Mucosa of stomach (tissue), 1 donor: ENCODE data around the gene TMEM51.

Experiments used
- H3K27me3 ChIP-seq: one replicate; pipeline ENCODE4 v1.7.0; 2013; ENCODE audit warnings: mild to moderate bottlenecking, low read length; ENCODE audit not compliant: control insufficient read depth, insufficient read depth
- H3K36me3 ChIP-seq: one replicate; pipeline ENCODE4 v1.7.0; 2013; ENCODE audit warnings: low read length; ENCODE audit not compliant: control insufficient read depth, insufficient read depth
- H3K4me1 ChIP-seq: one replicate; pipeline ENCODE4 v1.7.0; 2013; ENCODE audit warnings: mild to moderate bottlenecking, low read length; ENCODE audit not compliant: control insufficient read depth, insufficient read depth
- H3K4me3 ChIP-seq: one replicate; pipeline ENCODE4 v1.7.0; 2013; ENCODE audit warnings: low read length
- H3K9ac ChIP-seq: one replicate; pipeline ENCODE4 v1.7.0; 2013; ENCODE audit warnings: mild to moderate bottlenecking, low read length, moderate library complexity
- H3K9me3 ChIP-seq: one replicate; pipeline ENCODE4 v1.7.0; 2013; ENCODE audit warnings: mild to moderate bottlenecking, low read length, moderate library complexity; ENCODE audit not compliant: control insufficient read depth
- donor health status: Pancreatic carcinoma.

The TMEM51 gene

DNA sequence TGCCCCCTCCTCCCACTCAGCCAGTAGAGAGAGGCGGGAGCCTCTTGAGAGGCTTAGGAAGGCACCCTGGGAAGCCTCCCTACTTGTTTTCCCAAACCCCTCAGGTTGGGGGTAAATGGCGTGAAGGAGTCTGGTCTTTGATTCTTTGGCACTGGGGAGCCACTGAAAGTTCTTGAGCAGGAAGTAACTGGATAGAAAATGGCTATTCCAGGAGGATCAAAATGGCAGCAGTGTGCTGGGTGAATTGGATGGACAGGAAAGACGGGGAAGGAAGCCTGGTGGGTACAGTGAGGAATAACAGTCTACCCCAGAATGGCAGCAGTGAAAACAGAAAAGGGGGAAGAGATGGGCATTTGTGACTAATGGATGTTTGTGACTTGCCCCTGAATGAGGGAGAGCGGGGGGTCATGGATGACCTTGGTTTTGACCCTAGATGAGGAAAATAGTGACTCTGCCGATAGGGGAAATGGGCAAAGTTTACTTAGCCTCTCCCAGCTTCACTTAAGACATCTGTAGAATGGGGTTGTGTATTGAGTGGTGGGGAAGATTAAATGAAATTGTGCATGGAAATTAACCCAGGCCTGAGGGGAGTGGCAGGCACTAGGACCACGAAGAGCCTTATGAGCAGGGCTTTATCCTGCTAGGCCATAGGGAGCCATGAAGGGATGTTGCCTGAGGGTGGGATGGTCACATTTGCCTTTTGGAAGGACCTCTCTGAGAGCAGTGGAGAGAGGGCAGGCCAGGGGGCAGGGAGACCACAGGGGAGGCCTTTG, 32.7 kb downstream of the TMEM51 start:
- Histone ChIP-seq H3K27me3 (no peaks in the 10 kb centered on the region), H3K4me1 (peaks cover 73% of the 10 kb centered on the region), H3K9ac (no peak overlapping the region), H3K9me3 (no peaks in the 10 kb centered on the region), H3K36me3 (no peaks in the 10 kb centered on the region), H3K4me3 (no peak overlapping the region)

DNA sequence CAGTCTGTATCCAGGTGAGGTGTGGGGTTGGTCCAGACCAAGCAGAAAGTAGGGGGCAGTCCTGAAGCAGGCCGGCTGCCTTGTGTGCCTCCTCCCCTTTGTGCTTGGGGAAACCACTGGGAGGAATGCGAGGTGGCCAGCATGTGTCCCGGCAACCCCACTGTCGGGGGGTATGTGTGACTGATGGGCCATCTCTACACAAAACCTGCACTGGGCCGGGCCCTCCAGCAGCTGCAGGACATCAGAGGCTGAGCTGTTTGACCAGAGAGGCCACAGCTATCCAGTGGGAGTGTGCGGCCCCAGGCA, 33.3 kb downstream of the TMEM51 start:
- Histone ChIP-seq H3K36me3 (no peaks in the 10 kb centered on the region), H3K9ac (no peak overlapping the region), H3K4me3 (no peak overlapping the region), H3K4me1 (peaks cover 70% of the 10 kb centered on the region), H3K27me3 (no peaks in the 10 kb centered on the region), H3K9me3 (no peaks in the 10 kb centered on the region)

DNA sequence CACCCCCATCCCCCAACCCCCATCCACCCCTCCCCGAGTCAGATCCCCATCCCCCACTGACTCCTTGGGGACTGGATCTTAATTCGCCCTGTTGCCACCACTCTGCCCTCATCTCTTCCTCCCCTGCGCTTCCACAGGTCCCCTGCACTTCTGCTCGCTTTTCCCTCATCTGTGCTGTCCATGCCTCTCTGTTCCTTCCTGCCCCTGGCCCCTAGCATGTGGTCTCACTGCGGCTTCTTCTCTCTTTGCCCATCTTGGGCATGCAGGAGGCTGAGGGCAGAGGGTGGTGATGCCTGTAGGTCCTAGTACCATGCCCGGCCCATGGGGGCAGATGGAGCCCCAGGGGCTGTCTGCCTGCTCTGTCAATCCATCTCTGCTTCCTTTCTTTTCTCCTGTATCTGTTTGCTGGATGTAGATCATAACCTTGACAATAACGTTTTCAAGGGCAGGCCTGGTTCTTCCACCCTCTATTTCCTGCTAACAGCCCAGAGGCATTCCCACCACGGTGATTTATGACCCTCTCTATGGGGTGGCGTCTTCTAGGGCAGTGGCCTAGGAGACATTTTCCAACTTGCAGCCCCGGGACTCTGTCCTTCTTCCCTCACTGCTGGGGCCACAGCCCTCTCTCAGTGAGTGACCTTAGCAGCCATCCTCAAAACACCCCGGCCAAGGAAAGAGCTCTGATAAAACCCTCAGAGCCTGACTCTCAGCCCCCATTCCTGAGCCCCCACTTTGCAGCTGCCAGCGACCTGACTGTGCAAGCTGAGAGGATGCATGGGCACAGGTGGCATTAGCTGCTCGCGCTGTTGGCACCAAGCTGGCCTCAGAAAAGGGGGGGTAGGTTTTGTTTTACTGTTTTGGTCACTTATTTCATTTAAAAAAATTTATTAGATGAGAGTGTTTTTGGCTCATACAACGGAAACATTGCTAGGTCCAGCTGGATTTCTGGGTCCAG, 33.9 kb downstream of the TMEM51 start:
- Histone ChIP-seq H3K9ac (no peak overlapping the region), H3K36me3 (no peaks in the 10 kb centered on the region), H3K4me1 (peaks cover 70% of the 10 kb centered on the region), H3K27me3 (no peaks in the 10 kb centered on the region), H3K4me3 (no peak overlapping the region), H3K9me3 (no peaks in the 10 kb centered on the region)

DNA sequence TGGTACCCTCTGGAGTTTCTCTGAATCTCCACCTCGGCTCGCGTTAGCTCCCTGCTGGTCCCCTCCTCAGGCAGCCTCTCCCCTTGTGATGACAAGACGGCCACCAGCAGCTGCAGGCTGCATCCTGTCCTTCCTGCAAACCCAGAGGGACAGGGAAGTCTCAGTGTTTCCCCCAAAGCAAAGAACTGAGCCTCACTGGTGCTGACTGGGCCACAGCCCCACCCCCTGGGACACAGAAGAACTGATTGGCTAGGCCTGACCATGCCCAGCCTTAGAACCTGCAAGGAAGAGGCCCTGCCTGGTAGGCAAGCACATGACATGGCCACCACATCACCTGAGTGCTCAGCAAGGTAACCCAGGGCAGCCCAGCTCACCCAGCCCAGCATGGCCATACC, 34.6 kb downstream of the TMEM51 start:
- Histone ChIP-seq H3K9me3 (no peaks in the 10 kb centered on the region), H3K4me1 (peaks cover 77% of the 10 kb centered on the region), H3K4me3 (no peak overlapping the region), H3K36me3 (no peaks in the 10 kb centered on the region), H3K27me3 (no peaks in the 10 kb centered on the region), H3K9ac (peak overlapping the region; percentile 34)

DNA sequence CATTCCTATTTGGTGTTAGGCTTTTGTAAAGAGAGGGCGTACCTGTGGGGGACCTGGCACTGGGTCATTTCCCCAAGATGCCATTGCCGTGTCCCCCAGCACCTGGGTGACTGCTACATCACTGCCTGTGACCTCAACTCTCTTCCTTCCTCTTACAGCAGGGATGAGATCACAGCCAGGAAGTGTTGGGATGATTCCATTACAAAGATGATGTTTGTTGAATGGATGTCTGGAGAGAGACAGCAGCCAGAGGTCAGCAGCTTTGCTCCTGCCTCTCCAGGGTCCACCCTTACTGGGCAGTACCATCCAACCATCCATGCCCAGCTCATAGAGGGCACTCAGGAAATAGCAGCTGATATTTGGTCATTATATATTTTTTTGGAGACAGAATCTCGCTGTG, 35.1 kb downstream of the TMEM51 start:
- Histone ChIP-seq H3K27me3 (no peaks in the 10 kb centered on the region), H3K4me3 (no peak overlapping the region)

DNA sequence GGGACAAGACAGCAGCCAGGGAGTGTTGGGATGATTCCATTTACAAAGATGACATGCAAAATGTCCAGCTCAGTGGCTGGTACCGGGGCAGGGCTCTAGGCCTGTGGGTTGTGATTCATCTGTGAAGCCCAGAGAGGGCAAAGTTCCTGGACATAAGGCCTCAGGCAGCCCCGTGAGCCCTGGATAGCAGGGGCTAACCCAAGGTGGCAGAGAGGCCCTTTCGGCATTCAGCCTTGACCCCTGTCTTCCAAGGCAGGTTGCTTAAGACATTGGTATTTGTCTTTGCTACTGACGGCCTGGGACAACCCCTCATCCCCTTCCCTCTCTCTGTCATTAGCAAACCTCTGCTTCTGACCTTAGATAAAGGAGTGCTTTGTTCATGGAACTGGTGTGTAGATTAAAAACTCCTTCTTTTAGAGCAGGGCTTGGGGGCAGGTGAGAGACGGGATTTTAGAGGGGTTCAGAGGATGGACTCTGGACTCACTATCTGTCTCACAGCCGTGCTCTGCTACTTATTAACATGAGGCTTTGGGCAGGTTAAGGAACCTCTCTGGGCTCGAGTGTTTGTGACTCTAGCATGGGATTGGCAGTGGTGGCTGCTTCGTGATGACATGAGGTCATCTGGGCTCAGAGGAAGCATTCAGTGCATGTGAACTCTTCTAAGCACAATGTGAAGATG, 36.3 kb downstream of the TMEM51 start:
- no peaks in the 10 kb centered on the region for H3K27me3 ChIP-seq
- H3K9me3 ChIP-seq: no peaks in the 10 kb centered on the region
- no peak overlapping the region for H3K4me3 ChIP-seq
- peaks cover 72% of the 10 kb centered on the region for H3K4me1 ChIP-seq
- peak overlapping the region; percentile 11 for H3K9ac ChIP-seq
- no peaks in the 10 kb centered on the region for H3K36me3 ChIP-seq

More for the DNA sequence above, 35.1 kb downstream of the TMEM51 start:
- no peaks in the 10 kb centered on the region for H3K36me3 ChIP-seq
- peaks cover 80% of the 10 kb centered on the region for H3K4me1 ChIP-seq
- peak overlapping the region; percentile 34 for H3K9ac ChIP-seq
- no peaks in the 10 kb centered on the region for H3K9me3 ChIP-seq

DNA sequence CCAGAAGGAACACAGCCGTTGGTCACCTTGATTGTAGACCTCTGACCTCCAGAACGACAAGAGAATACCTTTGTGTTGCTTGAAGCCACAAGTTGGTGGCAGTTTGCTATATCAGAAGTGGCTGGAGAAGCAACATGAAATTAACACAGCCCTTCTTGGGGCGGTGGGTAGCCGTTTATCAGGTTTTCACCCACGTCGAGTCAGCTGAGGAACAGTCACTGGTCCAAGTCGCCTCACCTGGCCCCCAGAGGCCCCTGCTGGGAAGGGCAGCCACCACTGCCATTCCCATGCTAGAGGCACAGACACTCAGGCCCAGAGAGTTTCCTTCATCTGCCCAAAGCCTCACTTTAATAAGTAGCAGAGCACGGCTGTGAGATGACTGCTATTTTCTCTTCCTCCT, 37.7 kb downstream of the TMEM51 start:
- Histone ChIP-seq H3K27me3 (no peaks in the 10 kb centered on the region), H3K36me3 (peaks cover 4% of the 10 kb centered on the region), H3K9ac (no peak overlapping the region), H3K4me1 (peaks cover 64% of the 10 kb centered on the region), H3K4me3 (no peak overlapping the region), H3K9me3 (no peaks in the 10 kb centered on the region)

DNA sequence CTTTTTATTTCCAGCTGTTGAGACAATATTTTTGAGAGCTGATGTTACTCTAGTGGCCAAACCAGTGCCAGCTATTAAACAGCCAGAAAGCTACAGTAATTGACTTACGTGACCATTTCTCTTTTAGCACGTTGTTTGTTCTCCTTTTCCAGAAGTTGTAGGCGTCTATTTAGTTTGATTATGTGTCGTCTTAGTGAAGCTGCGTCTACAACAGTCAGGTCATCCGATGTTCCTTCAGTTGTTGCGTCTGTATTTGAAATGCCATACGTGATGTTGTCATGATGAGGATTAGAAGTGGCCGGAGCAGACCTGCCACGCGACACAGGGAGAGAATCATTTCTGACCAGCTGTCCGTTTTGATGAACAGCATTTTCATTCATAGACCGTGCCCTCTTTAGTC, 38.2 kb downstream of the TMEM51 start:
- Histone ChIP-seq H3K27me3 (no peaks in the 10 kb centered on the region), H3K9me3 (no peaks in the 10 kb centered on the region), H3K36me3 (peaks cover 4% of the 10 kb centered on the region), H3K9ac (no peak overlapping the region), H3K4me3 (no peak overlapping the region), H3K4me1 (peaks cover 64% of the 10 kb centered on the region)

DNA sequence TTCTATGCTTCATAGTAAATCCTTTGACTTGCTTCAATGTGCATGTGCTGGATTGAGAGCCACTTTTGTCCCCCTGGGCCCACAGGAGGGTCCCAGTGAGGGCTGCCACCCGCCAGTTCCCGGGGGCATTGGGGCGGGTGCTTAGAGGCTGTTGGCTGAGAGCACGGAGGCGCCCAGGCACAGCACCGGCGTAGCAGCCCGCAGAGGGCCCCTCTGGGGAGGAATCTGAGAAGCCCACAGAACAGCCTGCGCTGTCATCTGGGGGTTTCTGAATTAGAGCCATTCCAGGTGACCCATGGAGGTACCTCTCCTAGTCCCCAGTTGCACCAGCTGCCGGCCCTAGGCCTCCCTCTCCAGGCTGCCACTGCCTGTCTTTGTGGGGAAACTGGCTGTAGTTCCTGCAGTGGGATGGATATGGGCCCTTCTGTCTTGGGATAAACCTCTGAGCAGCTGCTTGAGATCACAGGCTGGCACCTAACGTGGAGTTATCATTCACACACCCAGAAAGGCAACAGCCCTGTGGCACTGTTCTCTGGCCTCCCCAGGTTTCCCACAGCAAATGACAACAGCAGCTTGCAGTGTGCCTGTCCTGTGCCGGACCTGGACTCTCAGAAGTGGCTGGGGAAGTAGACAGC, 39.5 kb downstream of the TMEM51 start:
- H3K36me3 ChIP-seq: peaks cover 4% of the 10 kb centered on the region
- no peak overlapping the region for H3K4me3 ChIP-seq
- peaks cover 66% of the 10 kb centered on the region for H3K4me1 ChIP-seq

DNA sequence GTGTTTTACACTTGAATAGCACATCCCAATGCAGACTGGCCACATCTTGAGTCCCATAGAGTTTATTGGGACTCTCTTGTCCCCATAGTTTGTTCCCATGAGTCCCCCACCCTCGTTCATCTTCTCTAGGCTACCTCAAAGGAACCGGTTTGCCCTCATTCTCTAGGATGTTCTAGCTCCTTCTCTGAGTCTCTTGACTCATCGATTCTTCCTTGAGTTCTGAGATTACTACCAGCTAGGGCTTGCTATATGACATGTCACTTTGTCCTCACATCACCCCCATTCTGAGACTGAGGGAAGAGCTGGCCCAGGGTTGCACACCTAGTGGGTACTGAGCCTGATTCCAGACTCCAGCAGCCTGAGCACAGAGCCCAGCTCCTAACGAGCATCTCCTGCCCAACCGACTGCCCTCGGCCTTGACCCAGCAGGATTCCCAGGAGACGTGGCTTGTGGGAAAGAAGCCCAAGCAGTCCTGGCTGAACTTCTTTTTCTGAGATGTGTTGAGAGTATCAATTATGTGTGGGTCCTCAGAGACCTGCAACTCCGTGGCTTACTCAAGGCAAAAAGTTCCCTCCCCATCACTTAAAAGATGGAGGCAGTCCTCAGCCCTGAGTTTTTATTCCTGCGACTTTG, 42.0 kb downstream of the TMEM51 start:
- H3K4me1 ChIP-seq: peaks cover 64% of the 10 kb centered on the region
- H3K27me3 ChIP-seq: no peaks in the 10 kb centered on the region
- no peak overlapping the region for H3K4me3 ChIP-seq
- H3K9ac ChIP-seq: no peak overlapping the region
- peaks cover 4% of the 10 kb centered on the region for H3K36me3 ChIP-seq
- H3K9me3 ChIP-seq: no peaks in the 10 kb centered on the region

More for the DNA sequence above, 39.5 kb downstream of the TMEM51 start:
- H3K9ac ChIP-seq: no peak overlapping the region
- H3K9me3 ChIP-seq: no peaks in the 10 kb centered on the region
- H3K27me3 ChIP-seq: no peaks in the 10 kb centered on the region

DNA sequence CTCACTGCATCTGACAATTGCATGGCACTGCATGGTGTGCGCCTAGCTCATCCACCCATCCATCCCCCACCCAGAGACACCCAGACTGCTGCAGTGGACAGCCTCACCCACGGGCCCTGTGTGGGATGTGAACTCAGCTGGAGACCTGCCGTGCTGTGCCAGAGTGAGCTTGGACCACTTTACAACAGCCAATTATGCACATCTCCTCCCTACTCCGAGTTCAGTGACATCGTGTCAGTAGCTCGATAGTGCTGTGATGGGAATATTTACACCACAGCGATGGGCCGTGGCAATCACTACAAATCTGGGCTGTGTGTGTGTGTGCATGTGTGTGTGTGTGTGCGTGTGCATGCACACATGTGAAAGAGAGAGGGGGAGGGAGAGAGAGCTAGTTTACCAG, 42.5 kb downstream of the TMEM51 start:
- Histone ChIP-seq H3K4me1 (peaks cover 64% of the 10 kb centered on the region), H3K36me3 (peaks cover 4% of the 10 kb centered on the region), H3K9me3 (no peaks in the 10 kb centered on the region), H3K4me3 (no peak overlapping the region), H3K27me3 (no peaks in the 10 kb centered on the region), H3K9ac (no peak overlapping the region)
